Dermis lymphatic vessel endothelial cell (primary cell): Measurements from ENCODE around the gene SKIC8. TPM values are rescaled to one million over a fixed set of nuclear protein-coding genes. Genes with fewer than 3 reads are reported as not detected.

ENCODE experiments used
- total RNA-seq: library from RNA; depleted of rRNA; stranded (reverse); fragments of >200 nt; gene quantifications from 2 replicates; pipeline ENCODE4 v1.2.1, GENCODE V29; 2014

The SKIC8 gene
- 79.1 and 96.0 TPM in 2 replicates for total RNA-seq

GRCh38 chr15:78299101-78299930 is at the start of gene SKIC8:
Gene SKIC8 (minus strand): TSS chr15:78299609. CDS start chr15:78295686, 3,923 bp downstream.

GRCh38 chr15:78340231-78341056 is 41.0 kb upstream of the SKIC8 start, which contains the start of gene CRABP1:
Gene CRABP1 (plus strand): TSS chr15:78340353. CDS start chr15:78340429, 76 bp downstream.

GRCh38 chr15:78264304-78265136 is 34.9 kb downstream of the SKIC8 start, which contains the start of gene DNAJA4:
Gene DNAJA4 (plus strand): TSS chr15:78264562. CDS start chr15:78264764, 202 bp downstream.

GRCh38 chr15:78234515-78235040 is 64.8 kb downstream of the SKIC8 start, which contains the start of gene ACSBG1:
Gene ACSBG1 (minus strand): TSS chr15:78234565. CDS start chr15:78234501, 64 bp downstream.

Other genes starting within 250 kb of the SKIC8 start
- gene TBC1D2B, start 221.9 kb downstream of the SKIC8 start, total RNA-seq = 28.3 and 46.8 TPM in 2 replicates
- not detected in 2 replicates for gene SH2D7, start 207.0 kb downstream of the SKIC8 start, total RNA-seq
- gene CIB2, start 168.2 kb downstream of the SKIC8 start, total RNA-seq = 1.2 and 3.9 TPM in 2 replicates
- gene IDH3A, start 150.2 kb downstream of the SKIC8 start, total RNA-seq = 20.6 and 26.0 TPM in 2 replicates
- not detected in 2 replicates for gene ACSBG1, start 65.0 kb downstream of the SKIC8 start, total RNA-seq
- gene DNAJA4, start 35.0 kb downstream of the SKIC8 start, total RNA-seq = 0.86 and 1.3 TPM in 2 replicates
- not detected in 2 replicates for gene CRABP1, start 40.7 kb upstream of the SKIC8 start, total RNA-seq
- gene IREB2, start 138.6 kb upstream of the SKIC8 start, total RNA-seq = 28.4 and 30.3 TPM in 2 replicates
- gene HYKK, start 208.0 kb upstream of the SKIC8 start, total RNA-seq = 1.3 and 1.6 TPM in 2 replicates
- gene PSMA4, start 240.8 kb upstream of the SKIC8 start, total RNA-seq = 160 and 237 TPM in 2 replicates